AG04449 (cell line): Measurements from ENCODE around the gene GRID1.

ENCODE experiments used
- CTCF ChIA-PET: fragments of 350-600 bp; formaldehyde crosslinking; extraction: SDS; loops from one replicate; lab custom pipeline; 2021; ENCODE audit warnings: antibody characterized with exemption; lab: Yijun Ruan, JAX
- POLR2A ChIA-PET: fragments of 400-600, 350-600 bp; formaldehyde crosslinking; extraction: SDS; loops from one replicate; lab custom pipeline; 2020; ENCODE audit warnings: antibody characterized with exemption, inconsistent platforms; lab: Yijun Ruan, JAX
- DNase-seq: peaks from one replicate; pipeline ENCODE4 v3.0.0-alpha.2; 2010; ENCODE audit warnings: low read depth, low spot score
- H3K4me3 ChIP-seq: 2 replicates; pipeline ENCODE4 v1.5.1; 2011; ENCODE audit warnings: low read depth, mild to moderate bottlenecking, control low read depth, low read length
- CTCF ChIP-seq: IDR thresholded peaks from one replicate; pipeline ENCODE4 v1.5.1; 2011; ENCODE audit warnings: mild to moderate bottlenecking, moderate library complexity, low read length, control low read depth, inconsistent platforms; ENCODE audit not compliant: insufficient read depth; ENCODE audit errors: missing control alignments

Gene GRID1

GRCh38 chr10:86064931-86065662, 301.5 kb downstream of the GRID1 start:
- no peak for TF ChIP-seq CTCF
- CTCF ChIA-PET, result no interaction called here
- POLR2A ChIA-PET, result no interaction called here
- H3K4me3 ChIP-seq, result no peak overlapping the region
- DNase-seq, result no peak

DNA sequence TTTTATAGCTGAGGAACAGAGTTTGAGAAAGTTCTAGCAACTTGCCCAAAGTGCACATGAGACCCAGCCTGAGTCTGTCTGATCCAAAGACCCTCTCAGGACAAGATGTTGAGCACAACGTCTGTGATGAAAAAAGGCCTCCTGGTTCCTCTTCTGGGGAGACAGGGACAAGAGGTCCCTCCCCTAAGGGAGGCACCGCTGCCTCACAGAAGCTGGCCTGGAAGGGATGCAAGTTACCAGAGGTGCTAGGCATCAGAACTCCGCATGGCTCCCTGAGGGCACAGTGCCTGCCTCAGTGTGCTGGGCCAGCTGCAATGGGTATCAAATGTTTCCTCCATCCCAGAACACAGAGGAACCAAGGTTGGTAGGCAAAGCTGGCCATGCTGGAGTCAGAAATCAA, 302.4 kb downstream of the GRID1 start:
- CTCF ChIA-PET, result no interaction called here
- no peak for DNase-seq
- POLR2A ChIA-PET, result no interaction called here
- no peak for TF ChIP-seq CTCF
- H3K4me3 ChIP-seq, result no peak overlapping the region

- no peak for TF ChIP-seq CTCF
- H3K4me3 ChIP-seq, result no peak overlapping the region
- POLR2A ChIA-PET, result no interaction called here
- DNase-seq, result no peak
- CTCF ChIA-PET, result no interaction called here
Measured at GRCh38 chr10:86063341-86063740, 303.3 kb downstream of the GRID1 start.

DNA sequence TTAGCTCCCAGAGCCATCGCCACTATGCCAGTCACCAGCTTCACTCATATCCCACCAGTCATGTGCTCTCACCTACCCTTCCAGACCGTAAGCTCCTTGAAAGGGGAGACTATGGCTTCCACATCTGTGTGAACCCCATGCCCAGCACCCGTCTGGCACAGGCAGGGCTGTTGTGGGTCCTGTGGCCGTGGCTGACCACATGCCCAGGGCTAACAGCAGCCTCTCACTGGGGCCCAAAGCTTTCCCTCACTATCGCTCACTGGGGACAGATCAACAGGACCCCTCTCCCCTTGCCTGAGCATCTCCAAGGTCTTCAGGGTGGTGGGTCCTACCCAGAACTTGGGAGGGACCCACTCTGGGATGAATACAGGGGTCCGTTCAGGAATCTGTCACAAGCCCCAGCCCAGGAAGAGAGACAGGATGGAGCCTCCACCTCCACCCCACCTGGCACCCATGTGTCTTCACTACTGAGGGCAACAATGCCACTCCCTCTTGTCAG, 303.9 kb downstream of the GRID1 start:
- POLR2A ChIA-PET, result no interaction called here
- DNase-seq, result no peak
- TF ChIP-seq CTCF, result no peak
- H3K4me3 ChIP-seq, result no peak overlapping the region
- CTCF ChIA-PET, result no interaction called here

DNA sequence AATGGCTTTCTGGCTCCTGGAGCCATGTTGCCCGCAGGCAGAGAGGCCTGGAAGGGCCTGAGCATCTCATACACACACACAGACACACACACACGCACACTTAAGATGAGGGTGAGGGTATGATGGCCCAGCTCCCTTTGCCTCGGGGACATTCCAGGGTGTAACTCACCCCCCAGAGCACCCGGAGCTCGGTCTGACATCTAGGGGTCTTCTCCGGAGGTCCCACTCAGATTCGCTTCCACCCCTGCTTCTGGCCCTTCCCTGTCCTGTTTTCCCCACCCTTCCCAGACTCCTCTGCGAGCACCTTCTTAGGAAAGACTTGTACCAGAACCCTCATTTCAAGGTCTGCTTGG, 304.4 kb downstream of the GRID1 start:
- no peak for TF ChIP-seq CTCF
- no peak overlapping the region for H3K4me3 ChIP-seq
- ChIA-PET POLR2A (no interaction called here), CTCF (no interaction called here)
- no peak for DNase-seq

DNA sequence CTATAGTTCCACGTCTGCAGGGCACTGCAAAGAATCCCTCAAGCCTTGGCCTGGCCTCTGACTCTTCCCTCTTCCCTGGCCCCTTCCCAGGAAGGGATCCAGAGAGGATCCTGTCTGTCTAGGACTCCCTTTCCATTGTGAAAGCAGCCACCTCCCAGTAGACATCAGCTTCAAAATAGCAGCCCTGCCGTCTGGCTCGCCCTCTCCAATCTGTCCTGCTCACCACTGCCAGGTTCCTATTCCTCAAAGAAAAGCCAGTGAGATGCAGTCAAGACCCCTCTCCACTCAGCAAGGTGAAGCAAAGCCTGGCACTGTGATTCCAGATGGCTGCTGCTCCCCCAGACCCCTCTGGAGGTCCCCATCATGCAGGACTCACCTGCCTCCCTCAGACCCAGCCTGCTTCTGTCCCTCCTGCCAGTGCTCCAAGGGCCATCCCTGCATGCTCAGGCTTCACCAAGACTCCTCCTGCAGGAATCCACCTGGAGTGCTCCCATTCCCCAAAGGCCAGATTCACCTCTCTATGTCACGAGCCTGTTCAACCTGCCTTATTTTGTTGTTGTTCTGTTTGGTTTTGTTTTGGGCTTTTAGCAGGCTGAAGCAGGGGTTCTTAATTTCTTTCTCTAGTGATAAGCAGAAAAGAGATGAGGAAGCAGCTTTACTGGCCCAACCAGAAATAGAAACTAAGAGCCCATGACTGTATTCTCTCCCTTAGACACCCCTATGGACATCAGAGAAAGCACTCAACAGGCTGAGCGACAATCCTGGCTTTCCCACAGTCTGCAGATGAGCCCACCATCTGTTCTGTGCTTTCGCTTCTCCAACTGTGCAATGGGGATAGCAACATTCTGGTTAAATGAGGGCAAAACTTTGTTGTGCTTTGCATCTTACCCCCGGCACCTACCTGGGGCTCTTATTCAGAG, 305.1 kb downstream of the GRID1 start:
- no peak for TF ChIP-seq CTCF
- no peak for DNase-seq
- H3K4me3 ChIP-seq, result no peak overlapping the region
- POLR2A ChIA-PET, result no interaction called here
- CTCF ChIA-PET, result no interaction called here
